ENCODE measurements around the gene LDLRAD3.

DNA sequence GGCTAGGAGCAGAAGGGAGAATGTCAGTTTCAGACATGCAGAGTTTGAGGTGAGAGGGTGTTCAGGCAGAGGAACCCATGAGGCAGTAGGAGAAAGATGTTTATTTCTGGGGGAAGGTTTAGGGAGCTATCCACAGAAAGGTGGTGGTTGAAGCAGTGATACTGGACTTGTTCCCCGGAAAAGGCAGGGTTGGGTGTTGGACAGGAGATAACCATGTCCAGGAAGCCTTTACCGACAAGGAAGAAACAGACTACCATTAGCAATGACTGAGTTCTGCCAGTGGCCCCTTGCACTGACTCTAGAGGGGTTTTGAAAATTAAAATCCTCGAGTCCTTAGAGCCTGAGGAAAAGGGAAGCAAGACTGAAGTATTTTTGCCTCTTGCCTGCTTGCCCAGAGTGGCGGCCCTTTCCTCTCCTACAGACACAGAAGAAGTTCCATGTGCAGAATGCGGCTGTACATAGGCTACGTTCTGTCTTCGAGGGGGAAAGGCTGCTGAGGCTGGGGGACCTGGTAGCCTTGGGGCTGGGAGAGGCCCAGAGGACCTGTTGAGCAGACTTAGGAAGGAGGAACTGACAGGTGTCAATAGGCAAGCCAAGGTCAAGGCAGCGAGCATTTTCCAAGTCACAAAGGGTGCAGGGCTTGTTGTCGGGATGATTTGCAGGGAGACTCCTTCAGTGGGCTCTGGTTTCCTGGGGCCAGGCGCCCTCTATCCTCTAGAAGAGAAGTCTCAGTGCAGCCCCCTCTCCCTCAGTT lies 146.7 kb downstream of the LDLRAD3 start:
- no peak for TF ChIP-seq CTCF (IDR thresholded peaks at IDR 0.05; ENCODE audit: low read depth, low read length)
- no peak for TF ChIP-seq EZH2phosphoT487 (IDR thresholded peaks at IDR 0.05; ENCODE audit: low read depth)
